ENCODE data around the gene BPIFB4.

BPIFB4 gene

GRCh38 chr20:33160681-33161080, 81.2 kb downstream of the BPIFB4 start:
- no peak for DNase-seq
- WGBS (ENCODE audit: extremely low coverage, insufficient coverage, low lambda C conversion rate): no CpG with 5 or more reads among the region's 5 CpGs
- H3K27me3 ChIP-seq (ENCODE audit: insufficient read depth, low read length, poor library complexity): no peaks in the 10 kb centered on the region

More at GRCh38 chr20:33160681-33161080, 81.2 kb downstream of the BPIFB4 start:
- no peaks in the 10 kb centered on the region for H3K4me1 ChIP-seq (ENCODE audit: control insufficient read depth, low read depth, low read length)
- no peak overlapping the region for H3K4ac ChIP-seq (ENCODE audit: low read depth, low read length)
- H3K4me3 ChIP-seq (ENCODE audit: low read length): no peak overlapping the region
- H2AK5ac ChIP-seq (ENCODE audit: low read length): no peak overlapping the region
- H3K9ac ChIP-seq (ENCODE audit: low read length): no peak overlapping the region
- no peak overlapping the region for H4K8ac ChIP-seq (ENCODE audit: low read depth, low read length)
- H3K79me1 ChIP-seq (ENCODE audit: low read length): no peaks in the 10 kb centered on the region
- no peak overlapping the region for H2BK120ac ChIP-seq (ENCODE audit: low read depth, low read length)
- no peak overlapping the region for H3K27ac ChIP-seq (ENCODE audit: low read depth, low read length)
- H2BK15ac ChIP-seq (replicated peaks; ENCODE audit: low read depth): no peak overlapping the region
- H3K79me2 ChIP-seq (ENCODE audit: control insufficient read depth, insufficient read depth, low read length): no peaks in the 10 kb centered on the region
- H2BK5ac ChIP-seq (ENCODE audit: low read length): no peak overlapping the region
- no peak overlapping the region for H3K18ac ChIP-seq (ENCODE audit: low read length)
- H3K56ac ChIP-seq (ENCODE audit: low read length): no peak overlapping the region
- H3K36me3 ChIP-seq (ENCODE audit: control insufficient read depth, insufficient read depth, low read length): no peaks in the 10 kb centered on the region
- H3K4me2 ChIP-seq (ENCODE audit: low read length): no peak overlapping the region
- no peak overlapping the region for H4K5ac ChIP-seq (ENCODE audit: low read length)
- H3K23ac ChIP-seq (ENCODE audit: low read length): no peak overlapping the region
